PC-3 (cell line): ENCODE data around the gene MYO10. TPM values are rescaled to one million over a fixed set of nuclear protein-coding genes. Genes with fewer than 3 reads are reported as not detected.

Source experiments
- ATAC-seq: fragments of 200-7000 bp; cut with Tn5 transposase; 2 replicates; pipeline ENCODE4 v1.9.1; 2020; ENCODE audit warnings: mild to moderate bottlenecking, moderate library complexity
- BruUV-seq: library from RNA; stranded (reverse); fragments of 400-500 nt; replicated peaks from 2 replicates; lab custom pipeline; 2021; lab: Mats Ljungman, UMichigan
- CTCF ChIA-PET: fragments of 300-600 bp; sonication (Branson Sonifier 250); formaldehyde crosslinking; loops from one replicate; lab custom pipeline; 2022; ENCODE audit warnings: antibody characterized with exemption; lab: Charles Lee
- POLR2A ChIA-PET: fragments of 300-600 bp; sonication (Branson Sonifier 250); formaldehyde crosslinking; loops from one replicate; lab custom pipeline; 2022; ENCODE audit warnings: antibody characterized with exemption; ENCODE audit not compliant: unreplicated experiment; lab: Charles Lee
- DNase-seq: peaks from one replicate; pipeline ENCODE4 v3.0.0-alpha.2; 2015
- H2AFZ ChIP-seq: fragments of 300-600 bp; sonication (generic); 2 replicates; pipeline ENCODE4 v1.6.0; 2016; ENCODE audit warnings: antibody characterized with exemption, low read length
- H3F3A ChIP-seq: fragments of 300-600 bp; sonication (generic); one replicate; pipeline ENCODE4 v1.6.0; 2017; ENCODE audit warnings: antibody characterized with exemption, low read length, control low read depth, mild to moderate bottlenecking; ENCODE audit not compliant: unreplicated experiment
- H3K27ac ChIP-seq: fragments of 300-600 bp; sonication (generic); 2 replicates; pipeline ENCODE4 v1.5.1; 2016; ENCODE audit warnings: mild to moderate bottlenecking, low read length
- H3K27me3 ChIP-seq: fragments of 300-600 bp; sonication (generic); 2 replicates; pipeline ENCODE4 v1.6.1; 2016; ENCODE audit warnings: low read length, mixed read lengths
- H3K36me3 ChIP-seq: fragments of 300-600 bp; sonication (generic); 2 replicates; pipeline ENCODE4 v1.6.1; 2016; ENCODE audit warnings: low read depth, mixed run types, low read length, mixed read lengths
- H3K4me1 ChIP-seq: fragments of 300-600 bp; sonication (generic); 2 replicates; pipeline ENCODE4 v1.5.1; 2016; ENCODE audit warnings: low read length; ENCODE audit not compliant: insufficient read depth
- H3K4me2 ChIP-seq: fragments of 300-600 bp; sonication (generic); 2 replicates; pipeline ENCODE4 v1.6.0; 2016; ENCODE audit warnings: low read length
- H3K4me3 ChIP-seq: fragments of 300-600 bp; sonication (generic); 2 replicates; pipeline ENCODE4 v1.5.1; 2016; ENCODE audit warnings: mild to moderate bottlenecking, low read length, mixed read lengths
- H3K79me2 ChIP-seq: fragments of 300-600 bp; sonication (generic); 2 replicates; pipeline ENCODE4 v1.6.1; 2017; ENCODE audit warnings: low read length, mixed read lengths
- H3K9ac ChIP-seq: fragments of 300-600 bp; sonication (generic); 2 replicates; pipeline ENCODE4 v1.6.0; 2016; ENCODE audit warnings: mild to moderate bottlenecking, low read length
- H3K9me2 ChIP-seq: fragments of 300-600 bp; sonication (generic); replicated peaks from 2 replicates; pipeline ENCODE4 v1.6.1; 2016; ENCODE audit warnings: mixed run types, low read length, mixed read lengths
- H3K9me3 ChIP-seq: fragments of 300-600 bp; sonication (generic); 2 replicates; pipeline ENCODE4 v1.6.1; 2016; ENCODE audit warnings: low read length, mixed read lengths
- H4K20me1 ChIP-seq: fragments of 300-600 bp; sonication (generic); 2 replicates; pipeline ENCODE4 v1.6.1; 2016; ENCODE audit warnings: low read length, mixed read lengths
- CTCF ChIP-seq: fragments of 300-600 bp; sonication (generic); conservative IDR thresholded peaks from 2 replicates; pipeline ENCODE4 v1.5.1; 2017; ENCODE audit warnings: antibody characterized with exemption, low read depth, mild to moderate bottlenecking, low read length
- EZH2 ChIP-seq: fragments of 300-600 bp; sonication (generic); IDR thresholded peaks from one replicate; pipeline ENCODE4 v1.6.1; 2017; ENCODE audit warnings: antibody characterized with exemption, mild to moderate bottlenecking, low read length; ENCODE audit not compliant: unreplicated experiment
- EZH2phosphoT487 ChIP-seq: fragments of 300-600 bp; sonication (generic); IDR thresholded peaks from 2 replicates; pipeline ENCODE4 v1.6.1; 2018; ENCODE audit warnings: mild to moderate bottlenecking, antibody characterized with exemption, low read length, borderline replicate concordance
- intact Hi-C: fragments of 100-400 bp; cut with micrococcal nuclease; formaldehyde crosslinking; loops from 2 replicates; pipeline ENCODE4 v1.9.0; 2023
- total RNA-seq: library from RNA; depleted of rRNA; stranded (reverse); fragments of >200 nt; gene quantifications from 2 replicates; pipeline ENCODE4 v1.2.3, GENCODE V29; 2014

MYO10 gene
- total RNA-seq, 1 experiment from 2014 or later, result 52.3 TPM

- peak; percentile 89 for ATAC-seq
- peak overlapping the region; percentile 74 for H3K4me2 ChIP-seq
- H3K9me3 ChIP-seq, result no peaks in the 10 kb centered on the region
Observed at GRCh38 chr5:16869821-16870796, 66.0 kb downstream of the MYO10 start.

GRCh38 chr5:16867577-16867953 lies 68.5 kb downstream of the MYO10 start:
- intact Hi-C loops, result no loop called here
- no peak overlapping the region for H3K27ac ChIP-seq
- no peak for DNase-seq
- H3K79me2 ChIP-seq, result peaks cover 71% of the 10 kb centered on the region
- peaks cover 38% of the 10 kb centered on the region for H3K4me1 ChIP-seq
- H3K9me2 ChIP-seq, result no peaks in the 10 kb centered on the region
- H2AFZ ChIP-seq, result no peak overlapping the region
- peaks cover 4% of the 10 kb centered on the region; the same call in 1 of the 2 replicates for H3K36me3 ChIP-seq
- H3K4me3 ChIP-seq, result no peak overlapping the region
- no peak for TF ChIP-seq EZH2phosphoT487
- no peak for TF ChIP-seq EZH2
- TF ChIP-seq CTCF, result no peak
- no TSS peak for BruUV-seq
- H3F3A ChIP-seq, result peaks cover 4% of the 10 kb centered on the region
- CTCF ChIA-PET, result no interaction called here
- H3K27me3 ChIP-seq, result no peaks in the 10 kb centered on the region
- POLR2A ChIA-PET, result no interaction called here
- H4K20me1 ChIP-seq, result no peaks in the 10 kb centered on the region
- no peak overlapping the region for H3K9ac ChIP-seq
- H3K4me2 ChIP-seq, result no peak overlapping the region
- H3K9me3 ChIP-seq, result no peaks in the 10 kb centered on the region
- no peak for ATAC-seq

More at GRCh38 chr5:16869821-16870796, 66.0 kb downstream of the MYO10 start:
- Histone ChIP-seq H2AFZ (no peak overlapping the region), H3K79me2 (peaks cover 50% of the 10 kb centered on the region), H4K20me1 (no peaks in the 10 kb centered on the region), H3K4me1 (peaks cover 24% of the 10 kb centered on the region), H3K27me3 (no peaks in the 10 kb centered on the region), H3K9ac (peak overlapping the region; percentile 21), H3K9me2 (no peaks in the 10 kb centered on the region), H3K27ac (peak overlapping the region; percentile 79), H3K4me3 (peak overlapping the region; percentile 47), H3F3A (peaks cover 4% of the 10 kb centered on the region), H3K36me3 (peaks cover 18% of the 10 kb centered on the region)
- intact Hi-C loops, result loop anchor here (1.0 to 10.0 kb wide), 2 partner anchors 24 to 65 kb away; partner anchors contain the start of gene MYO10
- no TSS peak for BruUV-seq
- POLR2A ChIA-PET, result no interaction called here
- CTCF ChIA-PET, result no interaction called here
- TF ChIP-seq EZH2, result no peak
- TF ChIP-seq CTCF, result no peak
- no peak for TF ChIP-seq EZH2phosphoT487
- DNase-seq, result peak; percentile 99
